ENCODE data around the gene CA4.

The CA4 gene

DNA sequence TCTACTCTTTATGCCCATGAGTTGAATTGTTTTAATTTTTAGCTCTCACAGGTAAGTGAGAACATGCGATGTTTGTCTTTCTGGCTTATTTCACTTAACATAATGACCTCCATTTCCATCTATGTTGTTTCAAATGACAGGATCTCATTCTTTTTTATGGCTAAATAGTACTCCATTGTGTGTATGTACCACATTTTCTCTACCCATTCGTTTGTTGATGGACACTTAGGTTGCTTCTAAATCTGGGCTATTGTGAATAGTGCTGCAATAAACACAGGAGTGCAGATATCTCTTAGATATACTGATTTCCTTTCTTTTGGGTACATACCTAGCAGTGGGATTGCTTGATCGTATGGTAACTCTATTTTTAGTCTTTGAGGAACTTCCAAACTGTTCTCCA lies 19.3 kb upstream of the CA4 start:
- DNase-seq (ENCODE audit: low read depth in 3 of 3): no peak

DNA sequence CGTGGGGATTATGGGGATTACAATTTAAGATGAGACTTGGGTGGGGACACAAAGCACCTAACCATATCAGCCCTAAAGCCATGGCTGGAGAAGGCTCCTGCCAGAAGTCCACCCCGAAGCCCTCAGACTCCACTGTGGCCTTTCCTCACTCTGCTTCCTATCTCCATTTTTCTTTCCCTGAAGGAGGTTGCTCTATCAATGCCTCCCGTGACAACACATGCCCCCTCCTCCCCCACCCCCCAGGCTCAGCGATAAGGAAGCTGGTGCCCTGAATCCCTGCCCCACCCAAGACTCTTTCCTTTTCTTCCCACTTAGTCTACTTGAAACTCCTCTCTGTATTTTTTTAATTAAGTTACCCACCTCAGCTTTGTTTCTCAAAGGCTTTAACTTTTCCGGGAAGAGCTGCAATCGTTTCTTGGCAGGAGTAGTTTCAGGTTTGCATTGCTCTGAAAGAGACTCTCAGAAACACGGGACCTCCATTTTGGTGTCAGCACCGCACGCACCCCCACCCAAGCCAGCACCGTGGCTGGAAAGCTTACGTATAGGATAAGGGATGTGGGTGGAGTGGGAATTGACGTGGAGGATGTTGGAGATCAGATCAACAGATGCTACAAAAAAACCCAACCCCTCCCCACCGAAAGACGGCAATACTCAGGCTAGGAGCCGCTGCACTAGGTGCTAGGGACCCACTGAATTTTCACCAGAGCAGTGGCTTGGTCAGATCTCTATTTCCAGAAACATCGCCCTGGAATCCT lies 15.2 kb upstream of the CA4 start:
- DNase-seq (ENCODE audit: low read depth in 3 of 3): no peak

DNA sequence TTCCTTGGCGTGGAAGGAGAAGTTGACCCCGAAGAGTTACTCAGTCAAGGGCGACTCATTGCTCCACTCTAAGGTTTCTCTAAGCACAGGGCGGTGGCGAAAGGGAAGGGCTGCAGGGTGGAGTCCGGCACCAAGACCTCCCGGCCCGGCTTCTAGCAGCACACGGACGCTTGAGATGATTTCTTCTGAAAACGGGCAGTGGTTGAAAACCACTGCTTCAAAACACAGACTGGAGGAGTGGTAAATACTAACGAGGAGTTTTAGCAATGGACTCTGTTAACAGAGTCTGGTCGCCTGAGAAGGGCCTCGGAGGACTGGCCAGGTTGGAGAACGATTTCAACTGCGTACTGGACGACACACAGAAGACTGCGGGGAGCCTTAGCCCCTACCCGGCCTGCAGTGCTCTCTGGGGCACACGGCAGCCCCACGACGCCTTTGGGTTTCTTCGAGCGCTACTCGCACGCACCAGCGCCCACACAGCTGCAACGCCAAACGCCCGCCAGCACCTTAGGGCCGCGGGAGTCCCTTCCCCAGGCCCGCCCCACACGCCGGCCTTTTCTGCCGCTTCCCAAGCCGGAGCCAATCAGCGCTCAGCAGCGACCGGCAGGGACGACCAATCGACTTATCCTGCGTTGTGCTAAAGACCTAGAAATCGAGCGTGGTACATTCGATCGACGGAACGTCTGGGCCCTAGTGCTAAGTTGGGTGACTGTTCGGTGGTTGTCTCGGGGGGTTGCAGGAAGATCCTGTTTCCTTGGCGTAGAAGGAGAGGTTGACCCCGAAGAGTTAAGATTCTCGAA lies 14.4 kb upstream of the CA4 start:
- DNase-seq (ENCODE audit: low read depth in 3 of 3): peak; percentile 66 to 85 (median 67)

DNA sequence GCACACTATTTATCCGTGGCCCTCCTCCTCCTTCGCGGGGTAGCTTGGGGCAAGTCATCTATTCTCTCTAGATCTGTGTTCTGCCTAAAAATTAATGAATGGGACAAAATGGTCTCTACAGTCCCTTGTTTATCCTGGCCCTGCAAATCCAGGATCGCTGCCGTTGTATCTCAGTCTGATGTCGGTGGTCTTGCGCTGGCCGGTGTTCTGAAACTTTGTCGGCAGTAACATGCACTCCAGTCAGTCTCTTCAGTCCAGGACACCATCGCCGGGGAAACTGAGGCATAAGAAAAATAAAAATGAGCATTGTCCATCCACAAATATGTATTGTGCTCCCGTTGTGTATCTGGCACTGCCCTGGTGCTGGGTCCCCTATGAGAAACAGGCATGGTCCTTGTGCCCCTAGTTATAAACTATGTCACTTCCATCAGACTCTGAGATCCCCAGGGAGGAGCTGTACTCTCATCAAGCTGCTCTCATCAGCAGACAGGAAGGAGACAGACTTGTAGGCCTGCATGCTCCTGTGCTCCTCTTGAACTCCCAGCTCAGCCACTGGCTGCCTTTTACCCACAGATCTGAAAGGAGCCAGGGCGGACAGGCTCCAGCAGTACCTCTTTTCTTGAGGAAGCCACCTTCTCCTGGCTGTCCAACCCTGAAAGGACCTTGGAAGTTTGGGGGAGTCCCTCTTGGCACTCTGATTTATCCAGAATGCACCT lies 13.7 kb upstream of the CA4 start:
- DNase-seq (ENCODE audit: low read depth in 3 of 3): no peak

DNA sequence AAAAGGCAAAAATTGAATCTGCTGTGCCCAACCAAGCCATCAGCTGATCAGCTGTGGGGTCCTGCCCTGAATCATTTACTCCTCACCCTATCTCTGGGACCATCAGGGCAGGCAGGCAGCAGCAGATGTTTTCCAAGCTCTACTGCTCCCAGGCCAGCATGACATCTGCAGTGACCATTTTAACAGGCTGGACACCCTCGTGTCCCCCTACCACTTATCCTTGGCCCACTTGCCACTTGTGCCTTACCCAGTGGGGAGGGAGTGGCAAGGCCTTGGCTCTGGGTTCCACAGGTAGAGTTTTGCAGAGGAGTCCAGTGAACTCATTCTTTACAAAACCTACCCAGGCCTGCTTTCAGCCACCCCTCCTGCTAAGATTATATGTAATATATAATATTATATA lies 12.0 kb upstream of the CA4 start:
- DNase-seq (ENCODE audit: low read depth in 3 of 3): no peak

DNA sequence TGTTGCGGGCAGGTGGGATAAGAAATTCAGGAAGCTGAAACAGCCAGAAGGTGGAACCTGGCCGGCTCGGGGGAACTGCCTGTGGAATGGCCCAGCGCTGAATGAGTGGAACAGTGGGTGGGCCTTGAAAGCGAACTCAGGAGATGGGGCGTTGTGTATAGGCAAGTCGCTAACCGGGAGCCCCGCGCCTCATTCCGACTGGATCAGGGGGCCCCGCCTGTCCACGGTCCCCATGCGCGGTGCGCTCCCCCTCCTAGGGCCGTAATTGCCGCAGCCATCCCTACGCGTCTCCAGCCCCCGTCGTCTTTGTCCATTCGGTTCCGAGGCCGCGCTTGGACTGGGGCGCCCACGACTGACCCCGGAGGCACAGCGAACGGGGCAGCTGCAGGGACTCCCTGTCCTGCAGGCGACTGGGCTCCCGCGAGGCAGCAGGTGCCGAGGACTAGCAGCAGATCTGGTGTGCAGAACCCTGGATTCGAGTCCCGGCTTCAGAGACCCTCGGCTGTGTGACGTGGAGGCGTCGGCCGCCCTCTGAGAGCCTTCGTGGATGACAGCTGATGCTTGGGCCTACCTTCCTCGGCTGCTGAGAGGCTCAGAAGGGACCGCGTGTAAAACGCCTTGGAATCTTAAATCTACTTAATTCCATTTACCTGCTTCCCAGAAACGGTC lies 10.9 kb upstream of the CA4 start:
- DNase-seq (ENCODE audit: low read depth in 3 of 3): no peak

DNA sequence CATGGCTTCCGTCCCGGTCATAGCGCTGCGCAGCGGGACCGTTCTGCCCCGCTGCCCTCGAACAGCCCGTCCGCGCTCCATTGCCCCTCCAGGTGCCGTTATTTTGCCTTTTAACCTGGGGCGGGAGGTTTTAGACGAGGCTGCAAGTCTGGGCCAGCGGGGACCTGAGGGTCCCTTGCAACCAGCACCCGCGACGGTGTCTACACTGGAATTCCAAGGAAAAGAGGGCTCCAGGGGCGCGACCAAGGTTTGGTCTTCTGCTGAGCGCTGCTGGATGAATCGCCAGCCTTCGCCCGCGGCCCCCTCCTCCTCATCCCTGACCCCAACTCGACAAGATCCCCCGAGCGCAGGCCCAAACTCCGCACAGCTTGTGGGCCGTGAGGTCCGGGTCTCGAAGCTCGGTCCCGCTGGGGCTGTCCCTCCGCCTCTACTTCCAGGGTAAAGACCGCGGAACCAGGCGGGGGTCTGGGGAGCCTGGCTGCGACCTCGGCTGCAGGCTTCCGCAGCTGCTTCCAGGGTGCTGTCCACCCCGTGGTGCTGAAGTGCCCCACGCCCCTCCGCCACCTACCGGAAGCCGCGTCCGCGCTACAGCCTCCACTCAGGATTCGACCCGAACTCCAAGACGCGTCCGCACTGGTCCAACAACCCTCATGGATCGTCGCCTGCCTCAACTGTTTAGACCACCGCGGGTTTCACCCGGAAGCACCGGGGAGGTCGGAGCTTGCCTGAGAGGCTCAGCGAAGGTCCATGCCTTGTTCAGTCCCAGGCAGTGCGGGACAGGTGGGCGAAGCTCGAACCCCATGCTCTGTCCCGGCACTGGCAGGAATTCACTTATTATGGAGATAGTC lies 10.1 kb upstream of the CA4 start:
- peak; percentile 27 to 59 (median 32) for DNase-seq (ENCODE audit: low read depth in 3 of 3)

DNA sequence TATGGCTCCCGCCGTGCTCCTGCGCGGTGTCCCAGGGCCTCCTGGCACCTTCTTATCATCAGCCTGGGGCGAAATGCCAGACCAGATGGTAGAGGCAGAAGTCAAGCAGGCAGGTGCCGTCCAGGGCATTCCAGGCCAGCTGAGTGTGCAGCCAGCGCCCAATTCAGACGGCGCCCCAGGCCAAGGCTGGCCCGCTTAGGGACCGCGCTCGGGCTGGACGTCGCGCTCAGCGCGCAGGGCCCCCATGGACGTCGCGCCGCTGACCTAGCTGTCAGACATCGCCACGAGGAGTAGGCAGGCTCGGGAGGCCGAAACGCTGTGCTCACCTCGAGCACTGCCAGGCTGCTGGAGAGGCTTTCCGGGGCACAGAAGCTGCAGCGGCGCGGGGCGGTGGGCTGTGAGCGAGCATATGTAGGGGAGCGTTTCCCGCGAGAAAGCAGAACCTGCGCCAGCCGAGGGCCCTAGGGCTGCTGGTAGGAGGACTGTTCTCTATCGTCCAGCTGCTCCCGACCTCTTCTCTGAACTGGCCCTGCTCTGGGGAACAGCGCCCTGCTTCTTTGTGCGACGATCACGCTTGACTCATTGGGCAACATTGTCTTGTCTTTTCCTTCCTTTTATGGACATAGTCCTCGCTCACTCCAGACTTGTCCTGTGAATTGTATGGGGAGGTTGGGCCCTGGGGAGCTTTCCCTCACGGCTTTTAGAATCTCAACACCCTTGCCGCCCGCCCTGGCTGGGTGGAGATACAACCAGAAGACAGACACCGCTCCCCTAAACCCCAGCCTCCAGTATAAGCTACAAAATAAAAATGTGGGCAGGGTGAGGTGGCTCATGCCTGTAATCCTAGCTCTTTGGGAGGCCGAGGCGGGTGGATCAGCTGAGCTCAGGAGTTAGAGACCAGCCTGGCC lies 8.4 kb upstream of the CA4 start:
- no peak for DNase-seq (ENCODE audit: low read depth in 3 of 3)

DNA sequence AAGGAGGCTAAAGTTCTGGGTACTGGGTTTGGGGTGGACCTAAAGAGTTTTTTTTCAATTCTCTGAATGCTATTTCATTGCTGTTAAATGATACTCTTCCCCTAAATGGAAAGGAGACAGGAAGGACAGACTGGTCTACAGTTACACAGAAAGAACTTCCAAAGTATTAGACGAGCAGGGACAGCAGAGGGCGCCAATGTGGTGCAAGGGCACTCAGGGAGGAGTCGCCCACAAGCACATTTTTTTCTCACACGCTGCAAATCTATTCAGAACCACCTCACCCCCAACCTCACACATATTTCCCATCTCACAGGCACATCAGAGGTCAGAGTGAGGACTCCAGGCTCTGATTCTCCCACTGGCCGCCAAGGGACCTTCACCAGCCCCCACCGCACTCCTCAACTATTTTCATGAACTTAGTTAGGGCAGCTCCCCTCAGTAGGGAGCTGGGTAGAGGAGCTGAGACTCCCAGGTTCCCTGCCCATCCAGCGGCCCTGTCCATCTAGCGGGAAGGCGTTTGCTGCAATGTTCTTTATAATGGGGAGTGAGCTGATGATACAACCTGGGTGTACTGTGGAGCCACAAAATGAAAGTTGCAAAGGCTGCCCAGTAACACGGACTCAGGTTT lies 6.8 kb upstream of the CA4 start:
- peak; percentile 51 to 79 (median 66) for DNase-seq (ENCODE audit: low read depth in 3 of 3)

DNA sequence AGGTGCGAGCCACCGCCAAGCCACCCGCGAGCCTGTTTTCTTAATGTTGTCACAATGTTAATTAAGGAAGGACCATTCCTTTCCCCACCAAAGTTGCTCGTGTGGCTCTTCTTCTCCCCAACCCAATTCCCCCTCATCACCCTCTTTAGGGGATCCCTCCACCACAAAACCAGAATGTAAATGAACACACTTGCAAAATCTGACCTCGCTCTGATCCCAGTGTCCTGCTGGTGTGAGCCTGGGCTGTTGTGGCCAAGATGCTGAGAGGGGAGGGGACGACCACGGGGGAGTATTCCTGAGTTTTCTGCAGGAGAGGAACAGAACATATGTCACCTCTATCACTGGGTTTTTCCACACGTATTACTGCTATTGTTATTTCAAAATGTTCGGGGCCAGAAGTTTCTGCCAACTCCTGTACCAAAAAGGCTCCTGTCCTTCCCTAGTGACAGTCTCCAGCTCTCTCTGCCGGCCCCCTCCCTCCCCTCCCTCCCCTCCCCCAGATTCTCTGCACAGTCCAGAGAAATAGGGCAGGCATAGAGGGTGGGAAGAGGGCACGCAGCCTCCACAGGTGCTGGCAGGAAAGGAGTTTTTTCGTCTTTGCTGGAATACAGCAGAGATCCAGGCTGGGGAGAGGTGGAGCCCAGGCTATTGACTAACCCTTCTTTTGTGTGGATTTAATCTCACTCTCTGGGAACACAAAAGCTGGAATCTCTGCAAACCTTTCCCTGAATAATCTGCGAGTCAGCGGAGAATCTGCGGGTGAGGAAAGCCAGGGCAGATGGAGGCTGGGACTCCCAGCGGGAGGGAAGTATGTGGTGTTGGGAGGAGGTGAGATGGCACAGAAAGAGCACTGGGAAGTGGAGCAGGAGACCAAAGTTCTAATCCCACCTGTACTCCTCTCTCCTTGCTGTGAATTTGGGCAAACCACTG lies 4.5 kb upstream of the CA4 start:
- DNase-seq (ENCODE audit: low read depth in 3 of 3): no peak

DNA sequence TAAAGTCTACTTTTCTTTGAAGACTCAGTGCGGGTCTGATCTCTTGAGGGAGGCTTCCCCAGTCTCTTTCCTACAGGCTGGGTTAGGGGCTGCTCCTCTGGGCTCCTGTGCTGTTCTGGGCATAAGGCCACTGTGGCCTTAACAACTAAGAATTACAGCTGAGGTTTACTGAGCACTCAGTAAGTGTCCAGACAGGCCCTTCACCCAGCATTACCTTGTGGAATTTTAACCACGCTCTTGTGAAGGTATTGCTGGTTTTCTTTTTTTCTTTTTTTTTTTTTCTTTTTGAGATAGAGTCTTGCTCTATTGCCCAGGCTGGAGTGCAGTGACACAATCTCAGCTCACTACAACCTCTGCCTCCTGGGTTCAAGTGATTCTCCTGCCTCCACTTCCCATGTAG lies 3.6 kb upstream of the CA4 start:
- no peak for DNase-seq (ENCODE audit: low read depth in 3 of 3)

DNA sequence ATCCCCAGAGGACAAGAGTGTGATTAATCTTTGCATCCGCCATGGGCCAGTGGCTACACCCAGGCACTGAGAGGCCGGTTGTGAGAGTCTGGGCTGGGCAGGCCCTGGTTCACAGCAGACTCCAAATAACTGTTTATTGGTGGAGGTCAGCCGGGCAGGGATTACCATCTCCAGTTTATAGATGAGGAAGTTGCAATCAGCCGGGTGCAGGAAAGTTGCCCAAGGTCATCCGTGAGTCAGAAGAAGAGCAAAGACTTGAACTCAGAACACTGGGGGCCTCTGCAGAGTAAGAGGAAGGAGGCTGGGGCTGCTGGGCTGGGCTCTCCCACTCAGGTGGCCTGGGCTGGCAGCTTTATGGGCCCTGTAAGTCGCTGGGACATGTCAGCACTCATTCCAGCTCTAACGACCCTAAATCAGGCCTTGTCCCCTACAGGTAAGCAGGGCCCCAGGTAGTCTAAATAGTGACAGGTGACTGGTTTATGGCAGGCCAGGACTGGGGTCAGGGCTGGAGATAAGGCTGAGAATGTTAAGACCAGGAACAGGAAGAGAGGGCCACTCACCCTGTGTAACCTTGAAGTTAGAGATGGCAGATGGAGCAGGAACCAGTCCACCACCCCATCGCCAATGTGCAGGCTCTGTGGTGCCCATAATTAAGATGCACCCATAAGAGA lies 2.1 kb upstream of the CA4 start:
- DNase-seq (ENCODE audit: low read depth in 3 of 3): no peak

DNA sequence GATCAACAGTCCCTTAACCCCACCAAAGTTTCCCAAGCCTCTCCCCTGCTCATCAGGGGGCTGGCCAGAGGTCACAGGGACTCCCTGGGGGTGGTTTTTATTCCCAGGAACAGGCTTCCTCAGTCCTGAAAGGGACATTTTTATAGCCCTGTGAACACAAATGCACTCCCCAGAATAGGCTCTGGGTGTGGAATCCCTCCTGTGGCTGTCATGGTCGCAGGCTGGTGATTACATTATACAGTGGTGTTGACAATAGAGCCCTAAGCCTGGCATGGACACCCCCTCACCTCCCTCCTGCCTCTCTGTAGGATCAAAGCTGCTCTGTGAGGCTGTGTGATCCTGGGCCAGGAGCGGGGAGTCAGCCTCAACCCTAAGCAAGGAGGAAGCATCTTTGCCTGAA lies 1.4 kb upstream of the CA4 start:
- no peak for DNase-seq (ENCODE audit: low read depth in 3 of 3)

DNA sequence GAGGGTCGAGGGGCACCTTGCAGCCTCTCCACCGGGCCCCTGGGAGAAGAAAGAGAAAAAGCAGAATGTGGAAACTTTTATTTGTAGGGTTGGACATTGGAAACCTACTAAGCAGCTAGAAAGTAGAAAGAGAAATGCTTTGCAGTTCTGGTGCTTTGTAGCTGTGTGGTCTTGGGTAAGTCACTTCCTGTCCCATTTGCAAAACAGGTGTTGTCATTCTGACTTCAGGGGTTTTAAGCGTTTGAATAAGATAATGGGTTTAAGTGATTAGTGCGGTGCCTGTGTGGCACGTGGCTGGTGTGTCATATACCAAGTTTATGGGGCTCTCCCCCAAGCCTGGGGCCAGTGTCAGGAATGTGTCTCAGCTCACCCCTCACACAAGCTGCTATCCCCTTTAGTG lies 1.6 kb downstream of the CA4 start:
- no peak for DNase-seq (ENCODE audit: low read depth in 3 of 3)

DNA sequence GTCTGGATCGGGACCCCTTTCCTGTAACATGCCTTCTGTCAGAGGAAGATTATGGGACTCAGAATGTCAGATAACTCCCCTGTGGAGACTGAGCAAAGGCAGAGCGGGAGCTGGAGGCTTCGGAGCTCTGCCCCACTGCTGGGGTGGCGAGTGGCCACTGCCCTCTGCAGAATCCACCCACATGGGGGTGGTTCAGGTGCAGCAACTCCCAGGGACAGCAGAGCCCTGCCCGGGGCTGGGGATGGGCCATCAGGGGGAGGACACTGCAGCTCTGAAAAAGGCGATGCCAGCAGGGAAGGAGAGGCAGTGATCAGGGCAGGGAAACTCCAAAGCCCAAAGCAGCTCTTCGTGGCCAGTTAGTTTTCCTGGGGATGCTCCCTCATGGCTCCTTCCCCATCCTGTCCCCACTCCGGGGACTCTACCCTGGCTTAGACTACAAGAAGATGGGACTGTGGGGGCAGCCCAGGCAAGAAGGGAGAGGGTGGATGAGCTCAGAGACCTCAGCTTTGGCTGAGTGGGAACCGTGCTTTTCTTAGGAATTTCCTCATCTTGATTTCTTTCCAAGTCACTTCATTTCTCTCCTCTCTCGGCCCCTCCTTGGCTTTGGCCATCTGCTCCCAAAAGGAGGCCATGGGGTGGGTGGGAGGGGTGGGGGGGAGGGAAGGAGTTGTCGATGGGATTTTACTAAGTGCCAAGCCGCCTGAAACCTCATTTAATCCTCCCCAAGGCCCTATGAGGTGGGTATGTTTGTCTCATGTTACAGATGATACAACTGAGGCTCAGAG lies 4.0 kb downstream of the CA4 start:
- no peak for DNase-seq (ENCODE audit: low read depth in 3 of 3)

DNA sequence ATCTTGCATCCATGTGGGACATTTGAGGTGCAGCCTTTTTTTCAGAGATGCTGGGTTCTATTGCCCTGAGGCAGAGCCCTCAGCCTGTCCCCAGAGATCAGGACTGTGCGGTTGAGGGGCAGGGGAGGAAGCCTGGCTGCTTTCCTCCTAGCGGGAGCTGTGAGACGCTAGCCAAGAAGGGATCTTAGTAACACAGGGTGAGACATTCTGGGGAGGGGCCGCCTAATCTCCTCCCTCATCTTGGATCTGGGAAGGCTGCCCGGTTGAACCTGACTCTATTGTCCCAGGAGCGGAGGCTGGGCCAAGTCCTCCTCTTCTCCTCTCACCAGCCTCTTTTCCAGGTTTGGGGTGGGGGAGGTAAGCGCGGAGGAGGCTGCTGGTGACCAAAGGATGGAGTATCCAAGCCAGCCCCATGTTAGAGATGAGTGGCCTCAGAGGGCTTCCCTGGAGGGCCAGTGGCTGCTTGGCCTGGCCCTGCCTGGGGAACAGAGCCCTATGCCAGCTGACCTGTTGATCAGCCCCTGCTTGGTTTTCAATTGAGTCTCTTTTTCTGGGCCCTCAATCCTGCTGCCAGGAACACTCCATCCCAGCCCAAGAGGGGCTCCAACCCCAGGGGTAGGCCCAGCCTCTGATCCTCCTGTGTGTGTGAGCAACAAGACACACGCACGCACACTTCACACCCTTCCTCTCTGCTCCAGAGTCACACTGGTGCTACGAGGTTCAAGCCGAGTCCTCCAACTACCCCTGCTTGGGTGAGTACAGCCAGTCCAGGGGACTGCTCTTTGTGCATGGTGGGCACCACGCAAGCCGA lies 5.0 kb downstream of the CA4 start:
- DNase-seq (ENCODE audit: low read depth in 3 of 3): no peak

Measured in stimulated activated CD4-positive, alpha-beta T cell treated with anti-CD3 and anti-CD28 coated beads, TNF-alpha, amount 100 ng/mL, for 24 hours (primary cell).